Skeletal muscle tissue (tissue), 4 donors: Measurements from ENCODE around the gene RIOK1. TPM values are rescaled to one million over a fixed set of nuclear protein-coding genes. Genes with fewer than 3 reads are reported as not detected.

Experiments used
- H3K27ac ChIP-seq: one replicate; pipeline ENCODE4 v1.7.0; 2013; ENCODE audit warnings: mild to moderate bottlenecking, low read depth, low read length, inconsistent platforms
- H3K27me3 ChIP-seq, 3 donors: one replicate each; pipeline ENCODE4 v1.7.0; 2013; ENCODE audit warnings: low read length in 3 of 3; ENCODE audit not compliant: control insufficient read depth in 3 of 3, insufficient read depth in 3 of 3
- H3K36me3 ChIP-seq, 3 donors: one replicate each; pipeline ENCODE4 v1.7.0; 2013; ENCODE audit warnings: low read length in 3 of 3; ENCODE audit not compliant: control insufficient read depth in 3 of 3, insufficient read depth in 3 of 3
- H3K4me1 ChIP-seq, 3 donors: one replicate each; pipeline ENCODE4 v1.7.0; 2013; ENCODE audit warnings: low read length in 3 of 3, mild to moderate bottlenecking in 3 of 3; ENCODE audit not compliant: control insufficient read depth in 3 of 3, insufficient read depth in 3 of 3
- H3K4me3 ChIP-seq, 3 donors: one replicate each; pipeline ENCODE4 v1.7.0; 2013; ENCODE audit warnings: low read length in 3 of 3
- H3K9ac ChIP-seq, 3 donors: one replicate each; pipeline ENCODE4 v1.7.0; 2013; ENCODE audit warnings: low read length in 3 of 3, mild to moderate bottlenecking in 3 of 3, moderate library complexity in 2 of 3, low read depth in 1 of 3
- H3K9me3 ChIP-seq, 3 donors: one replicate each; pipeline ENCODE4 v1.7.0; 2013; ENCODE audit warnings: low read length in 3 of 3; ENCODE audit not compliant: control insufficient read depth in 3 of 3
- total RNA-seq: library from RNA; depleted of rRNA; stranded (reverse); fragments of >200 nt; gene quantifications from one replicate; pipeline ENCODE4 v1.2.3, GENCODE V29; 2014
- donor health status: Osteomylitis.

RIOK1 gene
- total RNA-seq, 1 donor from 2014 or later = 18.3 TPM

- Histone ChIP-seq H3K27ac (no peak overlapping the region), H3K9me3 (no peaks in the 10 kb centered on the region), H3K4me3 (no peak overlapping the region)
These were observed 45.1 kb downstream of the RIOK1 start for GRCh38 chr6:7434672-7435071.

GRCh38 chr6:7438011-7438410 lies 48.4 kb downstream of the RIOK1 start:
- Histone ChIP-seq H3K27me3 (peaks cover 3 to 8% (median 8%) of the 10 kb centered on the region in 3 donors), H3K9me3 (no peaks in the 10 kb centered on the region), H3K36me3 (no peaks in the 10 kb centered on the region), H3K4me3 (no peak overlapping the region), H3K9ac (no peak overlapping the region), H3K27ac (no peak overlapping the region), H3K4me1 (no peaks in the 10 kb centered on the region)

More at GRCh38 chr6:7434672-7435071, 45.1 kb downstream of the RIOK1 start:
- Histone ChIP-seq H3K9ac (no peak overlapping the region), H3K4me1 (no peaks in the 10 kb centered on the region), H3K36me3 (no peaks in the 10 kb centered on the region), H3K27me3 (peaks cover 10 to 28% (median 19%) of the 10 kb centered on the region in 3 donors)

- Histone ChIP-seq H3K36me3 (no peaks in the 10 kb centered on the region), H3K27ac (no peak overlapping the region), H3K4me1 (no peaks in the 10 kb centered on the region), H3K9ac (no peak overlapping the region), H3K27me3 (peaks cover 0 to 5% (median 4%) of the 10 kb centered on the region in 3 donors), H3K4me3 (no peak overlapping the region), H3K9me3 (no peaks in the 10 kb centered on the region)
These were observed 49.6 kb downstream of the RIOK1 start for GRCh38 chr6:7439228-7439627.

- H3K27ac ChIP-seq = no peak overlapping the region
- H3K9me3 ChIP-seq = no peaks in the 10 kb centered on the region
- peaks cover 2 to 11% (median 7%) of the 10 kb centered on the region in 3 donors for H3K27me3 ChIP-seq
- H3K4me1 ChIP-seq = no peaks in the 10 kb centered on the region
- H3K4me3 ChIP-seq = no peak overlapping the region
- no peaks in the 10 kb centered on the region for H3K36me3 ChIP-seq
- no peak overlapping the region for H3K9ac ChIP-seq
These were observed 50.9 kb downstream of the RIOK1 start for GRCh38 chr6:7440476-7440875.

- no peak overlapping the region for H3K27ac ChIP-seq
- H3K27me3 ChIP-seq = peaks cover 6 to 11% (median 7%) of the 10 kb centered on the region in 3 donors
- H3K36me3 ChIP-seq = no peaks in the 10 kb centered on the region
- no peaks in the 10 kb centered on the region for H3K9me3 ChIP-seq
- no peak overlapping the region for H3K4me3 ChIP-seq
- H3K4me1 ChIP-seq = no peaks in the 10 kb centered on the region
- H3K9ac ChIP-seq = no peak overlapping the region
These were observed 51.6 kb downstream of the RIOK1 start for GRCh38 chr6:7441048-7441775.

GRCh38 chr6:7442467-7442866 lies 52.9 kb downstream of the RIOK1 start:
- Histone ChIP-seq H3K4me3 (no peak overlapping the region), H3K36me3 (no peaks in the 10 kb centered on the region), H3K27me3 (peaks cover 6 to 16% (median 7%) of the 10 kb centered on the region in 3 donors), H3K9ac (no peak overlapping the region), H3K9me3 (no peaks in the 10 kb centered on the region), H3K27ac (no peak overlapping the region), H3K4me1 (no peaks in the 10 kb centered on the region)

- Histone ChIP-seq H3K27me3 (peaks cover 6 to 16% (median 7%) of the 10 kb centered on the region in 3 donors), H3K4me1 (no peaks in the 10 kb centered on the region), H3K27ac (no peak overlapping the region), H3K4me3 (no peak overlapping the region), H3K9ac (no peak overlapping the region), H3K9me3 (no peaks in the 10 kb centered on the region), H3K36me3 (no peaks in the 10 kb centered on the region)
These were observed 55.5 kb downstream of the RIOK1 start for GRCh38 chr6:7445101-7445500.

- Histone ChIP-seq H3K4me3 (no peak overlapping the region), H3K27me3 (peaks cover 6 to 12% (median 7%) of the 10 kb centered on the region in 3 donors), H3K9me3 (no peaks in the 10 kb centered on the region), H3K27ac (no peak overlapping the region), H3K9ac (no peak overlapping the region), H3K36me3 (no peaks in the 10 kb centered on the region), H3K4me1 (no peaks in the 10 kb centered on the region)
These were observed 56.4 kb downstream of the RIOK1 start for GRCh38 chr6:7445885-7446461.

GRCh38 chr6:7446619-7447325 lies 57.2 kb downstream of the RIOK1 start:
- Histone ChIP-seq H3K9ac (no peak overlapping the region), H3K27me3 (peaks cover 6 to 10% (median 7%) of the 10 kb centered on the region in 3 donors), H3K36me3 (no peaks in the 10 kb centered on the region), H3K4me1 (no peaks in the 10 kb centered on the region), H3K9me3 (no peaks in the 10 kb centered on the region), H3K27ac (no peak overlapping the region), H3K4me3 (no peak overlapping the region)

GRCh38 chr6:7448232-7448631 lies 58.6 kb downstream of the RIOK1 start:
- Histone ChIP-seq H3K27me3 (peaks cover 6 to 10% (median 7%) of the 10 kb centered on the region in 3 donors), H3K4me3 (no peak overlapping the region), H3K36me3 (no peaks in the 10 kb centered on the region), H3K27ac (no peak overlapping the region), H3K9me3 (no peaks in the 10 kb centered on the region), H3K9ac (no peak overlapping the region), H3K4me1 (no peaks in the 10 kb centered on the region)
